T-helper 1 cell treated with Interleukin-12 subunit alpha and Interleukin-12 subunit beta and Interleukin-4 antibody, amounts not matched to agents 30 μg/mL and 1 μg/mL, for 36 hours (primary cell): ENCODE data around the gene RGMA.

Source experiments
- H3K27ac Mint-ChIP-seq: one replicate; pipeline ENCODE4 v1.8.0; 2021; ENCODE audit warnings: mild to moderate bottlenecking, mixed read lengths
- H3K27me3 Mint-ChIP-seq: one replicate; pipeline ENCODE4 v1.8.0; 2021; ENCODE audit warnings: low read depth, mixed read lengths
- H3K36me3 Mint-ChIP-seq: one replicate; pipeline ENCODE4 v1.8.0; 2021; ENCODE audit warnings: low read depth, mixed read lengths
- H3K4me1 Mint-ChIP-seq: one replicate; pipeline ENCODE4 v1.8.0; 2021; ENCODE audit warnings: low read depth, mixed read lengths
- H3K4me3 Mint-ChIP-seq: one replicate; pipeline ENCODE4 v1.8.0; 2021; ENCODE audit warnings: mild to moderate bottlenecking, moderate library complexity, mixed read lengths
- H3K9me3 Mint-ChIP-seq: one replicate; pipeline ENCODE4 v1.8.0; 2021; ENCODE audit warnings: mixed read lengths

The RGMA gene

GRCh38 chr15:93019971-93020370 lies 69.0 kb downstream of the RGMA start:
- H3K27ac Mint-ChIP-seq, result peak overlapping the region; percentile 74
- H3K9me3 Mint-ChIP-seq, result no peaks in the 10 kb centered on the region
- H3K36me3 Mint-ChIP-seq, result peaks cover 79% of the 10 kb centered on the region
- no peak overlapping the region for H3K4me3 Mint-ChIP-seq
- H3K27me3 Mint-ChIP-seq, result no peaks in the 10 kb centered on the region
- peaks cover 73% of the 10 kb centered on the region for H3K4me1 Mint-ChIP-seq

DNA sequence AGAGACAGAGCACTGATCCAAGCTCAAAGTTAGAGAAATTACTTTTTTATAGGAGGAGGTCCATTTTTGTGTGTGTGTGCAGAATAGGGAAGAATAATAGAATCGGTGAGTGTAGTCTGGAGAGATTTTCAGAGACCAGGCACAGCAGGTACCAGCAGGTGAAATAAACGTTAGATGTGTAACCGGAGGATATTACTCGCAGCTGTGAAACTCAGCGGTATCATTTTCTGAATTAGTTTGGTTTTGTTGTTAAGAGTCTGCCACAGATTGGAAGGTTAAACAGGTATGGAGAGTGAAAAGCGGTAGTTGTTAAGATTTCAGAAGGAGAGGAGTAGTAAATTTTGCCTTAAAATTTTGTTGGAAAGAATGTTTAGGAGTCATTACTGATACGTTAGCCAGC lies 69.9 kb downstream of the RGMA start:
- Mint-ChIP-seq H3K27me3 (no peaks in the 10 kb centered on the region), H3K4me1 (peaks cover 65% of the 10 kb centered on the region), H3K4me3 (no peak overlapping the region), H3K9me3 (no peaks in the 10 kb centered on the region), H3K27ac (peak overlapping the region; percentile 22), H3K36me3 (peaks cover 77% of the 10 kb centered on the region)

- peaks cover 74% of the 10 kb centered on the region for H3K36me3 Mint-ChIP-seq
- no peaks in the 10 kb centered on the region for H3K9me3 Mint-ChIP-seq
- H3K27me3 Mint-ChIP-seq, result no peaks in the 10 kb centered on the region
- peaks cover 63% of the 10 kb centered on the region for H3K4me1 Mint-ChIP-seq
- peak overlapping the region; percentile 66 for H3K27ac Mint-ChIP-seq
- H3K4me3 Mint-ChIP-seq, result no peak overlapping the region
Measured at GRCh38 chr15:93018574-93018973, 70.4 kb downstream of the RGMA start.

GRCh38 chr15:93017526-93017925 lies 71.5 kb downstream of the RGMA start:
- Mint-ChIP-seq H3K4me3 (no peak overlapping the region), H3K9me3 (no peaks in the 10 kb centered on the region), H3K27ac (no peak overlapping the region), H3K4me1 (peaks cover 53% of the 10 kb centered on the region), H3K36me3 (peaks cover 74% of the 10 kb centered on the region), H3K27me3 (no peaks in the 10 kb centered on the region)

DNA sequence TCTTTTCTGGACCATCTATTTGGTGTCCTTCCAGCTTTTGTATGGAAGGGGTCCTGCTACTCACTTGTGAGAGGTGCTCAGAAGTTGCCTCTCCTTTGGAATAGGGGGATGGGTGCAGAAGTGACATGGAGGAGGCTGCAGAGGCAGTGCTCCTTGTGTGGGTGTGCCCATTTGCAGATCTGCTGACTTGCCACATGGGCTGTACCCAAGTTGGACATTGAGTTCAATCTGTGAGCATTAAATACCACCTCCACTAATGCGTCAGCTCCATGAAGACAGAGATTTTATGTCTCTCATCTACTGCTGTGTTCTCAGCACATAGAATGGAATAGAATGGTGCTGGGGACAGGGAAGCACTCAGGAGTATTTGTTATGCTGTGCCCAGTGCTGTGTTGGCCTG lies 76.2 kb downstream of the RGMA start:
- H3K27me3 Mint-ChIP-seq, result no peaks in the 10 kb centered on the region
- peaks cover 57% of the 10 kb centered on the region for H3K36me3 Mint-ChIP-seq
- H3K9me3 Mint-ChIP-seq, result no peaks in the 10 kb centered on the region
- H3K27ac Mint-ChIP-seq, result no peak overlapping the region
- no peak overlapping the region for H3K4me3 Mint-ChIP-seq
- peaks cover 16% of the 10 kb centered on the region for H3K4me1 Mint-ChIP-seq

DNA sequence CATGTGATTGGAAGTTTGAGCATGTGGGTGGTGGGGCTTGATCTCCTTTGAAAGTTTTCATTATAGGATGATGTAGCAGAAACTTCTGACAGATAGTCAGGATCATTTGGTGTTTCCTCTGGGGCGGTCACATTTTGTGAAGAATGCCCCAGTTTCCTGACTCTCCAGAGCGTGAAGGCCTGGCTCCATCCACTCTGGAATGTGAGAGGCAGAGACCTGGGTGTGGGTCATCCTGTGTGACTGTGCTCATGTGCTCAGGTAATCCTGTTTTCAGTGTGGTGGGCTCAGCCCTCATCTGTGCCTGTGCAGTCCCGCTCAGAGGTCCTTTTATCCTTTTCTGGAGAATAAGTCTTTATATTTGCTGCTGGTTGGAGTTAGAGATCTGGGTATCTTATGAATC lies 81.0 kb downstream of the RGMA start:
- Mint-ChIP-seq H3K27me3 (no peaks in the 10 kb centered on the region), H3K4me3 (no peak overlapping the region), H3K36me3 (peaks cover 46% of the 10 kb centered on the region), H3K9me3 (no peaks in the 10 kb centered on the region), H3K27ac (no peak overlapping the region), H3K4me1 (peaks cover 5% of the 10 kb centered on the region)

- peaks cover 46% of the 10 kb centered on the region for H3K36me3 Mint-ChIP-seq
- no peaks in the 10 kb centered on the region for H3K9me3 Mint-ChIP-seq
- H3K27ac Mint-ChIP-seq, result no peak overlapping the region
- peaks cover 5% of the 10 kb centered on the region for H3K4me1 Mint-ChIP-seq
- no peak overlapping the region for H3K4me3 Mint-ChIP-seq
- H3K27me3 Mint-ChIP-seq, result no peaks in the 10 kb centered on the region
Measured at GRCh38 chr15:93005133-93005532, 83.9 kb downstream of the RGMA start.

- Mint-ChIP-seq H3K4me3 (no peak overlapping the region), H3K9me3 (no peaks in the 10 kb centered on the region), H3K27ac (no peak overlapping the region), H3K36me3 (peaks cover 52% of the 10 kb centered on the region), H3K4me1 (peaks cover 12% of the 10 kb centered on the region), H3K27me3 (no peaks in the 10 kb centered on the region)
Measured at GRCh38 chr15:93001881-93002280, 87.1 kb downstream of the RGMA start.

GRCh38 chr15:93001156-93001555 lies 87.9 kb downstream of the RGMA start:
- no peaks in the 10 kb centered on the region for H3K27me3 Mint-ChIP-seq
- no peak overlapping the region for H3K27ac Mint-ChIP-seq
- no peaks in the 10 kb centered on the region for H3K9me3 Mint-ChIP-seq
- peaks cover 57% of the 10 kb centered on the region for H3K36me3 Mint-ChIP-seq
- no peak overlapping the region for H3K4me3 Mint-ChIP-seq
- peaks cover 16% of the 10 kb centered on the region for H3K4me1 Mint-ChIP-seq

- Mint-ChIP-seq H3K4me1 (peaks cover 21% of the 10 kb centered on the region), H3K36me3 (peaks cover 60% of the 10 kb centered on the region), H3K9me3 (no peaks in the 10 kb centered on the region), H3K27me3 (no peaks in the 10 kb centered on the region), H3K27ac (peak overlapping the region; percentile 56), H3K4me3 (no peak overlapping the region)
Measured at GRCh38 chr15:92997821-92998220, 91.2 kb downstream of the RGMA start.

- Mint-ChIP-seq H3K4me3 (no peak overlapping the region), H3K27ac (no peak overlapping the region)
Measured at GRCh38 chr15:92992720-92993119, 96.3 kb downstream of the RGMA start.

DNA sequence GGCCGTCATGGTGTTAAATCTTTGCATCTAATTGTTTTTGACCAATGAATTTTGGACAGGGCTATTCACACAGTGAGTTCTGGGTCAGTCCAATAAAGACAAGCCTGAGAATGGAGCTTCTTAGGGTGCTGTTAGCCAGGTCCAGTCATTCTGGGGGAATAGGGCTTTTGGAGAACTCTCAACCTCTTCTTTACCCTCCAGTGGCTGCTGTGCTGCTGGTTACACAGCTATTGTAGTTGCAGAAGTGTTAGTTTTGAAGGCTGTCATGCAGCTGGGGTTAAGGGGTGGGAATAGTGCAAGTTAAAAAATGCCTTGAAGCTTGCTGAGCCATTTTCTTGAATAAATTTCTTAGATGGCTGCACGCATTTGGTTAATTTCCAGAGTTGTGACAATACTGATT lies 99.0 kb downstream of the RGMA start:
- Mint-ChIP-seq H3K4me1 (peaks cover 8% of the 10 kb centered on the region), H3K9me3 (no peaks in the 10 kb centered on the region), H3K36me3 (peaks cover 51% of the 10 kb centered on the region), H3K27ac (no peak overlapping the region), H3K27me3 (no peaks in the 10 kb centered on the region), H3K4me3 (no peak overlapping the region)

More at GRCh38 chr15:92992720-92993119, 96.3 kb downstream of the RGMA start:
- Mint-ChIP-seq H3K36me3 (peaks cover 60% of the 10 kb centered on the region), H3K27me3 (no peaks in the 10 kb centered on the region), H3K4me1 (peaks cover 19% of the 10 kb centered on the region), H3K9me3 (no peaks in the 10 kb centered on the region)

GRCh38 chr15:92989470-92989869 lies 99.5 kb downstream of the RGMA start:
- peaks cover 49% of the 10 kb centered on the region for H3K36me3 Mint-ChIP-seq
- no peaks in the 10 kb centered on the region for H3K9me3 Mint-ChIP-seq
- H3K4me3 Mint-ChIP-seq, result no peak overlapping the region
- no peak overlapping the region for H3K27ac Mint-ChIP-seq
- H3K4me1 Mint-ChIP-seq, result peaks cover 7% of the 10 kb centered on the region
- no peaks in the 10 kb centered on the region for H3K27me3 Mint-ChIP-seq
